B cell (primary cell): Measurements from ENCODE around the gene ARHGEF35. TPM values are rescaled to one million over a fixed set of nuclear protein-coding genes. Genes with fewer than 3 reads are reported as not detected.
"Not testable (repeated sequence)": the region's sequence is repeated elsewhere in the genome, so short reads cannot be mapped to it uniquely, and the experiment has no call there.

Source experiments
- ATAC-seq: fragments of 200-7000 bp; cut with Tn5 transposase; one replicate; pipeline ENCODE4 v1.10.0; 2021; ENCODE audit warnings: low read depth, mild to moderate bottlenecking, moderate number of reproducible peaks, moderate library complexity
- CTCF ChIA-PET: fragments of 350-600 bp; sonication (Branson Sonifier 250); formaldehyde crosslinking; loops from one replicate; lab custom pipeline; 2021; ENCODE audit warnings: antibody characterized with exemption, inconsistent platforms; lab: Charles Lee
- POLR2A ChIA-PET: fragments of 350-600 bp; sonication (Branson Sonifier 250); formaldehyde crosslinking; loops from one replicate; lab custom pipeline; 2021; ENCODE audit warnings: antibody characterized with exemption; lab: Charles Lee
- DNase-seq: peaks from one replicate; pipeline ENCODE4 v3.0.0; 2013
- H2AFZ ChIP-seq: 2 replicates; pipeline ENCODE4 v1.6.1; 2012; ENCODE audit warnings: mild to moderate bottlenecking, low read depth, low read length; ENCODE audit not compliant: insufficient read depth, poor library complexity, severe bottlenecking
- H3K27ac ChIP-seq, 2 donors: 1 replicate in 1 of 2; 2 replicates in 1 of 2; pipeline ENCODE4 v1.5.1; 2012 to 2013; ENCODE audit warnings: low read length in 2 of 2, mild to moderate bottlenecking in 2 of 2, moderate library complexity in 1 of 2
- H3K27me3 ChIP-seq, 4 experiments: fragments of 200-600 bp in 1 of 4; sonication (generic) in 1 of 4; replicated peaks in 1 of 4; 1 replicate in 2 of 4; 2 replicates in 2 of 4; pipeline versions ENCODE4 v1.6.1 to v1.7.0; 2013 to 2016; ENCODE audit warnings: low read length in 3 of 4, mild to moderate bottlenecking in 2 of 4, mixed read lengths in 1 of 4, moderate library complexity in 1 of 4; ENCODE audit not compliant: insufficient read depth in 4 of 4, control insufficient read depth in 3 of 4; ENCODE audit errors: control extremely low read depth in 1 of 4
- H3K36me3 ChIP-seq, 2 experiments: replicated peaks in 1 of 2; 1 replicate in 1 of 2; 2 replicates in 1 of 2; pipeline versions ENCODE4 v1.6.1 to v1.7.1; 2013; ENCODE audit warnings: low read length in 1 of 2; ENCODE audit not compliant: insufficient read depth in 2 of 2, control insufficient read depth in 1 of 2; ENCODE audit errors: control extremely low read depth in 1 of 2, extremely low read depth in 1 of 2
- H3K4me1 ChIP-seq, 2 donors: fragments of 200-600 bp in 1 of 2; sonication (generic) in 1 of 2; 1 replicate in 1 of 2; 2 replicates in 1 of 2; pipeline versions ENCODE4 v1.5.1 to v1.6.1; 2013 to 2017; ENCODE audit warnings: low read length in 2 of 2; ENCODE audit not compliant: control insufficient read depth in 2 of 2, insufficient read depth in 2 of 2
- H3K4me2 ChIP-seq: replicated peaks from 2 replicates; pipeline ENCODE3; 2012; ENCODE audit warnings: mild to moderate bottlenecking, low read depth, low read length; ENCODE audit not compliant: poor library complexity, severe bottlenecking
- H3K4me3 ChIP-seq, 5 experiments: fragments of 200-600 bp in 1 of 5; sonication (generic) in 1 of 5; 1 replicate in 3 of 5; 2 replicates in 2 of 5; pipeline versions ENCODE4 v1.5.1 to v1.7.0; 2011 to 2016; ENCODE audit warnings: low read length in 4 of 5, mild to moderate bottlenecking in 4 of 5, low read depth in 2 of 5, control low read depth in 1 of 5, moderate library complexity in 1 of 5; ENCODE audit not compliant: insufficient read depth in 1 of 5; ENCODE audit errors: control extremely low read depth in 1 of 5, extremely low read depth in 1 of 5
- H3K79me2 ChIP-seq: fragments of 200-600 bp; sonication (generic); one replicate; pipeline ENCODE4 v1.6.0; 2016; ENCODE audit warnings: low read length; ENCODE audit not compliant: control insufficient read depth, insufficient read depth
- H3K9ac ChIP-seq: fragments of 200-600 bp; sonication (generic); 2 replicates; pipeline ENCODE4 v1.6.1; 2017; ENCODE audit warnings: mild to moderate bottlenecking, low read length, moderate library complexity
- H3K9me3 ChIP-seq, 3 donors: one replicate each; pipeline versions ENCODE4 v1.6.1 to v1.7.1; 2013; ENCODE audit warnings: low read length in 2 of 3; ENCODE audit not compliant: control insufficient read depth in 2 of 3, insufficient read depth in 1 of 3; ENCODE audit errors: control extremely low read depth in 1 of 3
- H4K20me1 ChIP-seq: 2 replicates; pipeline ENCODE4 v1.6.0; 2012; ENCODE audit warnings: mild to moderate bottlenecking, low read length; ENCODE audit not compliant: insufficient read depth, control insufficient read depth, poor library complexity, severe bottlenecking
- H3K27ac Mint-ChIP-seq: one replicate; pipeline ENCODE4 v1.8.0; 2021; ENCODE audit warnings: mixed read lengths
- H3K27me3 Mint-ChIP-seq: one replicate; pipeline ENCODE4 v1.8.0; 2021; ENCODE audit warnings: mixed read lengths
- H3K4me1 Mint-ChIP-seq: one replicate; pipeline ENCODE4 v1.8.0; 2021; ENCODE audit warnings: mixed read lengths
- H3K4me3 Mint-ChIP-seq: one replicate; pipeline ENCODE4 v1.8.0; 2021; ENCODE audit warnings: mixed read lengths
- H3K9me3 Mint-ChIP-seq: one replicate; pipeline ENCODE4 v1.8.0; 2022; ENCODE audit warnings: mixed read lengths; ENCODE audit not compliant: insufficient read depth
- WGBS: methylation state at CpG from one replicate; pipeline ENCODE4 v1.1.5; 2013; ENCODE audit warnings: missing lambda C conversion rate; ENCODE audit not compliant: insufficient coverage; 5-methylcytosine and 5-hydroxymethylcytosine counted together
- intact Hi-C: fragments of 100-400 bp; cut with micrococcal nuclease; formaldehyde crosslinking; loops from one replicate; pipeline ENCODE4 v1.10.0; 2022
- polyA plus RNA-seq: library from polyadenylated mRNA; depleted of rRNA; stranded (reverse); fragments of >200 nt; gene quantifications from 2 replicates; pipeline ENCODE4 v1.2.3, GENCODE V29; 2012
- total RNA-seq, 2 donors: library from RNA; stranded (reverse); fragments of 120-200 nt in 1 of 2; gene quantifications; 1 replicate in 1 of 2; 2 replicates in 1 of 2; pipeline versions ENCODE4 v1.2.3 to v1.2.4, GENCODE V29; 2013 to 2022

Gene ARHGEF35
- total and polyA plus RNA-seq, 2 donors (not counting 1 experiment from before 2014, with no cell fraction given): 0.34 to 2.1 TPM

DNA sequence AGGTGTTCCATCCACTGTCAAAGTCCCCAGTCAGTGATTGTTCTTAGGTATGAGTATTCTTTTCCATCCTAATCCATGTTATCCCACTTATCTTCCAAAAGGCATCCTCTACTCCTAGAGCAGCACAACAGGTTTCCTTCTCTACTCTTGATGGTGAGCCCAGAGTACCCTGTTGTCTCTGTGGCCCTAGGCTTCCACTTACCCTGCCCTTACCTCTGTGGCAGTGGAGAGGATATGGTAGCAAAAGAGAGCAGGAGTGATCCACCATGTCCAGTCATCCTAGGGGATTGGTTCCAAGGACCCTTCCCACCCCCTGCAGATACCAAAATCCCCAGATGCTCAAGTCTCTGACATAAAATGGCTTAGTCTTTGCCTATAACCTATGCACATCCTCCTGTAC, 21.6 kb upstream of the ARHGEF35 start:
- H3K9me3 Mint-ChIP-seq, H3K9me3 ChIP-seq, H3K4me3 Mint-ChIP-seq, H3K27me3 ChIP-seq, H4K20me1 ChIP-seq, H3K9ac ChIP-seq, H3K4me3 ChIP-seq, H3K36me3 ChIP-seq, H3K27me3 Mint-ChIP-seq, H2AFZ ChIP-seq, H3K27ac ChIP-seq, CTCF ChIA-PET, intact Hi-C loops, DNase-seq, H3K4me1 Mint-ChIP-seq, POLR2A ChIA-PET, H3K4me2 ChIP-seq, H3K27ac Mint-ChIP-seq, H3K79me2 ChIP-seq, ATAC-seq, H3K4me1 ChIP-seq: not testable (repeated sequence)

DNA sequence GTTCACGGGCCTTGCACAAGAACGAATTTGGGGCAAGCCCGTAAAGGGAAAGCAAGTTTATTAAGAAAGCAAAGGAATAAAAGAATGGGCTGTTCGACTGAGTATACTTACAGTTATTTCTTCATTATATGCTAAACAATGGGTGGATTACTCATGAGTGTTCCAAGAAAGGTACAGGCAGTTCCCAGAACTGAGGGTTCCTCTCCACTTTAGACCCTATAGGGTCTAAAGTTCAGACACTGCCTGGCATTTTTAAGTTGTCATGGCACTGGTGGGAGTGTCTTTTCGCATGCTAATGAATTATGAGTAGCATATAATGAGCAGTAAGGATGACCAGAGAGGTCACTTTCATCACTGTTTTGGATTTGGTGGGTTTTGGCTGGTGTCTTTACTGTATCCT, 9.7 kb upstream of the ARHGEF35 start:
- H3K9ac ChIP-seq, H2AFZ ChIP-seq, H3K4me3 Mint-ChIP-seq, H3K36me3 ChIP-seq, H3K9me3 ChIP-seq, intact Hi-C loops, H3K4me1 ChIP-seq, H3K27ac ChIP-seq, H3K79me2 ChIP-seq, POLR2A ChIA-PET, H3K4me3 ChIP-seq, H3K27ac Mint-ChIP-seq, DNase-seq, H3K9me3 Mint-ChIP-seq, H3K27me3 ChIP-seq, H4K20me1 ChIP-seq, H3K27me3 Mint-ChIP-seq, H3K4me2 ChIP-seq, H3K4me1 Mint-ChIP-seq, CTCF ChIA-PET, ATAC-seq: not testable (repeated sequence)
- no CpG with 5 or more reads among the region's 5 CpGs for WGBS

DNA sequence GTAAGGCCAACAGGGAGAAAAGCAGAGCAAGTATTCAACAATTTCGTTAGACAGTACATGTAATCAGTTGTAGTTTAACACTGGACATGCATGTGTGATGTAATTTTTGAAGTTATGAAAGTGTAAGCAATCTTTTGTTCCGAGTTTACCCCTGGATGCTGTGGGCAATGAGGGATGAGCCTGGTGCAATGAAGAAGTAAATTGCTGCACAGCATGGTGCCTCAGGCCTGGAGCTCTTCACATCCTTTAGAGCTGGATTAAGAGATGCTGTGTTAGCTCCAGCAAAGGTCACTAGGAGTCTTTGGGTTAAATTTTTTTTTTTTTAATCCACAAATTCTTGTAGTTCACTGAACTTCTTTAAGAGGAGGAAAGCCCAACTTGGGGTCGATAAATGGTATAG, 7.5 kb upstream of the ARHGEF35 start:
- WGBS: no CpG with 5 or more reads among the region's 3 CpGs

DNA sequence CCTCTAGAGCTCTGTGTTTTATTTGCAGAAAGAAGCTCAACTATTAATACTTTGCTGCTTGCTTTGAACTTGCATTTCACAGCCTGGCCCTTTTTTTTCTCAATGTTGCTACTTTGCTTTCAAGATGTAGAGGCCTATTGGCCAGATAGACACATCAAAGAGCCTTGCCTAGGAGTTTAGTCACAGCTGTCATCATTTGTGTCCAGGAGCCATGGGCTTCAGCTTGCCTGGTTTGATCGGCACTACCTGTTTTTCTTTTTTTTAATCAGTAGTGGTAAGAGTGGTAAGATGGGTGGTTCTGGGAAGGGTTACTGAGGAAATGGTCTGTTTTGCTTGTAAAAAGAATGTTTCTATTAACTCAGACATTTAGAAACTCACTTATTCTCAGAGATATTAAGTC, 6.3 kb upstream of the ARHGEF35 start:
- H3K4me1 Mint-ChIP-seq, H2AFZ ChIP-seq, DNase-seq, H3K27me3 ChIP-seq, H3K9ac ChIP-seq, H3K4me2 ChIP-seq, H3K4me3 Mint-ChIP-seq, H3K27ac ChIP-seq, H4K20me1 ChIP-seq, H3K36me3 ChIP-seq, H3K9me3 ChIP-seq, H3K79me2 ChIP-seq, H3K4me3 ChIP-seq, H3K27me3 Mint-ChIP-seq, intact Hi-C loops, H3K27ac Mint-ChIP-seq, POLR2A ChIA-PET, H3K4me1 ChIP-seq, CTCF ChIA-PET, ATAC-seq, H3K9me3 Mint-ChIP-seq: not testable (repeated sequence)
- WGBS: no CpG with 5 or more reads among the region's 1 CpG

More for the DNA sequence above, 7.5 kb upstream of the ARHGEF35 start:
- H3K4me1 Mint-ChIP-seq, H3K9me3 ChIP-seq, H3K4me3 ChIP-seq, H3K27me3 ChIP-seq, H3K27me3 Mint-ChIP-seq, POLR2A ChIA-PET, H3K27ac ChIP-seq, H3K9ac ChIP-seq, H3K4me3 Mint-ChIP-seq, H3K36me3 ChIP-seq, H3K4me2 ChIP-seq, H3K79me2 ChIP-seq, H4K20me1 ChIP-seq, DNase-seq, ATAC-seq, H3K27ac Mint-ChIP-seq, intact Hi-C loops, CTCF ChIA-PET, H3K9me3 Mint-ChIP-seq, H3K4me1 ChIP-seq, H2AFZ ChIP-seq: not testable (repeated sequence)
